HL-60 (cell line): Measurements from ENCODE around the gene DACH2.

Source experiments
- GABPA ChIP-seq: IDR thresholded peaks from 2 replicates; pipeline ENCODE4 v1.6.1; 2012; ENCODE audit warnings: low read depth
- POLR2AphosphoS5 ChIP-seq: IDR thresholded peaks from 2 replicates; pipeline ENCODE4 v1.6.1; 2012; ENCODE audit warnings: low read depth
- SPI1 ChIP-seq: IDR thresholded peaks from 2 replicates; pipeline ENCODE4 v1.6.1; 2012; ENCODE audit warnings: low read depth, mild to moderate bottlenecking, borderline replicate concordance
- TF ChIP-seq, protein P1 (sequence below): IDR thresholded peaks from one replicate; pipeline ENCODE4 v1.5.1; 2011; ENCODE audit warnings: low read length, control low read depth, inconsistent platforms; ENCODE audit not compliant: insufficient read depth
- TF ChIP-seq, protein P2 (sequence below): IDR thresholded peaks from 2 replicates; pipeline ENCODE4 v1.6.1; 2012; ENCODE audit warnings: low read depth; ENCODE audit not compliant: insufficient replicate concordance

GRCh38 chrX:86137071-86137470 lies 11.2 kb upstream of the DACH2 start:
- TF ChIP-seq, protein P1, sequence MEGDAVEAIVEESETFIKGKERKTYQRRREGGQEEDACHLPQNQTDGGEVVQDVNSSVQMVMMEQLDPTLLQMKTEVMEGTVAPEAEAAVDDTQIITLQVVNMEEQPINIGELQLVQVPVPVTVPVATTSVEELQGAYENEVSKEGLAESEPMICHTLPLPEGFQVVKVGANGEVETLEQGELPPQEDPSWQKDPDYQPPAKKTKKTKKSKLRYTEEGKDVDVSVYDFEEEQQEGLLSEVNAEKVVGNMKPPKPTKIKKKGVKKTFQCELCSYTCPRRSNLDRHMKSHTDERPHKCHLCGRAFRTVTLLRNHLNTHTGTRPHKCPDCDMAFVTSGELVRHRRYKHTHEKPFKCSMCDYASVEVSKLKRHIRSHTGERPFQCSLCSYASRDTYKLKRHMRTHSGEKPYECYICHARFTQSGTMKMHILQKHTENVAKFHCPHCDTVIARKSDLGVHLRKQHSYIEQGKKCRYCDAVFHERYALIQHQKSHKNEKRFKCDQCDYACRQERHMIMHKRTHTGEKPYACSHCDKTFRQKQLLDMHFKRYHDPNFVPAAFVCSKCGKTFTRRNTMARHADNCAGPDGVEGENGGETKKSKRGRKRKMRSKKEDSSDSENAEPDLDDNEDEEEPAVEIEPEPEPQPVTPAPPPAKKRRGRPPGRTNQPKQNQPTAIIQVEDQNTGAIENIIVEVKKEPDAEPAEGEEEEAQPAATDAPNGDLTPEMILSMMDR: no peak
- TF ChIP-seq POLR2AphosphoS5 (no peak), GABPA (no peak), SPI1 (no peak)
- TF ChIP-seq, protein P2, sequence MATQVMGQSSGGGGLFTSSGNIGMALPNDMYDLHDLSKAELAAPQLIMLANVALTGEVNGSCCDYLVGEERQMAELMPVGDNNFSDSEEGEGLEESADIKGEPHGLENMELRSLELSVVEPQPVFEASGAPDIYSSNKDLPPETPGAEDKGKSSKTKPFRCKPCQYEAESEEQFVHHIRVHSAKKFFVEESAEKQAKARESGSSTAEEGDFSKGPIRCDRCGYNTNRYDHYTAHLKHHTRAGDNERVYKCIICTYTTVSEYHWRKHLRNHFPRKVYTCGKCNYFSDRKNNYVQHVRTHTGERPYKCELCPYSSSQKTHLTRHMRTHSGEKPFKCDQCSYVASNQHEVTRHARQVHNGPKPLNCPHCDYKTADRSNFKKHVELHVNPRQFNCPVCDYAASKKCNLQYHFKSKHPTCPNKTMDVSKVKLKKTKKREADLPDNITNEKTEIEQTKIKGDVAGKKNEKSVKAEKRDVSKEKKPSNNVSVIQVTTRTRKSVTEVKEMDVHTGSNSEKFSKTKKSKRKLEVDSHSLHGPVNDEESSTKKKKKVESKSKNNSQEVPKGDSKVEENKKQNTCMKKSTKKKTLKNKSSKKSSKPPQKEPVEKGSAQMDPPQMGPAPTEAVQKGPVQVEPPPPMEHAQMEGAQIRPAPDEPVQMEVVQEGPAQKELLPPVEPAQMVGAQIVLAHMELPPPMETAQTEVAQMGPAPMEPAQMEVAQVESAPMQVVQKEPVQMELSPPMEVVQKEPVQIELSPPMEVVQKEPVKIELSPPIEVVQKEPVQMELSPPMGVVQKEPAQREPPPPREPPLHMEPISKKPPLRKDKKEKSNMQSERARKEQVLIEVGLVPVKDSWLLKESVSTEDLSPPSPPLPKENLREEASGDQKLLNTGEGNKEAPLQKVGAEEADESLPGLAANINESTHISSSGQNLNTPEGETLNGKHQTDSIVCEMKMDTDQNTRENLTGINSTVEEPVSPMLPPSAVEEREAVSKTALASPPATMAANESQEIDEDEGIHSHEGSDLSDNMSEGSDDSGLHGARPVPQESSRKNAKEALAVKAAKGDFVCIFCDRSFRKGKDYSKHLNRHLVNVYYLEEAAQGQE: no peak
